ENCODE data around the gene OR2L3. TPM values are rescaled to one million over a fixed set of nuclear protein-coding genes. Genes with fewer than 3 reads are reported as not detected.

The OR2L3 gene
- total and polyA plus RNA-seq, 12 donors = not detected

- TF ChIP-seq CTCF (IDR thresholded peaks at IDR 0.05) = no peak
- intact Hi-C loops (cut with DNase I) = no loop called here
- Histone ChIP-seq H3K27me3 (no peaks in the 10 kb centered on the region), H3K4me3 (no peak overlapping the region), H3K36me3 (no peaks in the 10 kb centered on the region), H3K9me3 (peaks cover 0 to 59% (median 17%) of the 10 kb centered on the region in 11 donors), H3K27ac (no peak overlapping the region), H3K4me1 (no peaks in the 10 kb centered on the region)
- no peak for DNase-seq
- 79 to 82% methylated on average over 3 of the region's 3 CpGs for WGBS, 2 donors
- ATAC-seq = no peak
These were observed 37.0 kb upstream of the OR2L3 start for GRCh38 chr1:248009681-248010080.

- intact Hi-C loops (cut with DNase I) = no loop called here
- Histone ChIP-seq H3K27me3 (no peaks in the 10 kb centered on the region), H3K4me1 (no peaks in the 10 kb centered on the region), H3K36me3 (no peaks in the 10 kb centered on the region), H3K27ac (no peak within 1 kb of the TSS), H3K4me3 (no peak within 1 kb of the TSS), H3K9me3 (peaks cover 0 to 60% (median 17%) of the 10 kb centered on the region in 11 donors)
- no peak for TF ChIP-seq CTCF (IDR thresholded peaks at IDR 0.05)
- DNase-seq (no peak), ATAC-seq (no peak)
- 87 to 90% methylated on average over 2 of the region's 2 CpGs for WGBS, 2 donors
These were observed 33.4 kb upstream of the OR2L3 start, which contains the start of gene OR2L5 for GRCh38 chr1:248013229-248013710. TSS of gene OR2L5 (plus strand) at chr1:248013660. CDS start at chr1:248021948, 8,288 bp downstream.

GRCh38 chr1:248015803-248016202 is 30.8 kb upstream of the OR2L3 start:
- Histone ChIP-seq H3K9me3 (peaks cover 0 to 39% (median 2%) of the 10 kb centered on the region in 11 donors), H3K27me3 (no peaks in the 10 kb centered on the region), H3K36me3 (no peaks in the 10 kb centered on the region), H3K4me3 (no peak overlapping the region), H3K27ac (no peak overlapping the region), H3K4me1 (no peaks in the 10 kb centered on the region)
- ATAC-seq (no peak), DNase-seq (no peak)
- intact Hi-C loops (cut with DNase I) = no loop called here
- TF ChIP-seq CTCF (IDR thresholded peaks at IDR 0.05) = no peak
- 70 to 72% methylated on average over 1 of the region's 1 CpG for WGBS, 2 donors

- WGBS, 2 donors = 27 to 32% methylated on average over 2 of the region's 2 CpGs
These were observed 16.9 kb upstream of the OR2L3 start, which contains the start of gene OR2L2 for GRCh38 chr1:248029770-248030169. TSS of gene OR2L2 (plus strand) at chr1:248030070. CDS start at chr1:248038268, 8,198 bp downstream.

More at GRCh38 chr1:248029770-248030169, 16.9 kb upstream of the OR2L3 start, which contains the start of gene OR2L2:
- intact Hi-C loops (cut with DNase I) = no loop called here
- H3K36me3 ChIP-seq = no peaks in the 10 kb centered on the region
- H3K27me3 ChIP-seq = no peaks in the 10 kb centered on the region
- no peak for TF ChIP-seq CTCF (IDR thresholded peaks at IDR 0.05)
- peaks cover 0 to 42% (median 8%) of the 10 kb centered on the region in 11 donors for H3K9me3 ChIP-seq
- no peak for ATAC-seq
- no peak within 1 kb of the TSS for H3K27ac ChIP-seq
- H3K4me1 ChIP-seq = no peaks in the 10 kb centered on the region
- no peak within 1 kb of the TSS for H3K4me3 ChIP-seq
- DNase-seq = no peak

All from heart right ventricle (tissue), 16 donors.